BJ (cell line): ENCODE measurements around the gene SLC8B1. TPM values are rescaled to one million over a fixed set of nuclear protein-coding genes. Genes with fewer than 3 reads are reported as not detected.

Experiments
- CTCF ChIA-PET: fragments of 350-600 bp; formaldehyde crosslinking; extraction: SDS; loops from one replicate; lab custom pipeline; 2021; ENCODE audit warnings: antibody characterized with exemption, inconsistent platforms; lab: Yijun Ruan, JAX
- POLR2A ChIA-PET: fragments of 300-600 bp; sonication (Branson Sonifier 250); formaldehyde crosslinking; extraction: SDS; loops from one replicate; lab custom pipeline; 2021; ENCODE audit warnings: antibody characterized with exemption; lab: Charles Lee
- DNase-seq: peaks from one replicate; pipeline ENCODE4 v3.0.0-alpha.2; 2011; ENCODE audit warnings: low read depth
- H3K27me3 ChIP-seq: 2 replicates; pipeline ENCODE4 v1.6.0; 2011; ENCODE audit warnings: low read length; ENCODE audit not compliant: control insufficient read depth, insufficient read depth
- H3K36me3 ChIP-seq: 2 replicates; pipeline ENCODE4 v1.5.1; 2011; ENCODE audit warnings: low read length; ENCODE audit not compliant: control insufficient read depth, insufficient read depth
- H3K4me3 ChIP-seq: 2 replicates; pipeline ENCODE4 v1.5.1; 2011; ENCODE audit warnings: low read depth, mild to moderate bottlenecking, control low read depth, low read length
- CTCF ChIP-seq: IDR thresholded peaks from 2 replicates; pipeline ENCODE4 v1.5.1; 2011; ENCODE audit warnings: low read depth, mild to moderate bottlenecking, control low read depth, inconsistent platforms, low read length, moderate library complexity; ENCODE audit not compliant: insufficient read depth
- polyA plus RNA-seq: library from polyadenylated mRNA; depleted of rRNA; stranded (reverse); fragments of >200 nt; gene quantifications from 2 replicates; pipeline ENCODE4 v1.2.3, GENCODE V29; 2011

Gene SLC8B1
- polyA plus RNA-seq, 1 experiment, result 27.3 TPM

- peaks cover 21% of the 10 kb centered on the region for H3K36me3 ChIP-seq
- no peak for DNase-seq
- no peak overlapping the region for H3K4me3 ChIP-seq
Observed at GRCh38 chr12:113318900-113319628, 15.8 kb downstream of the SLC8B1 start.

GRCh38 chr12:113318046-113318656 lies 16.8 kb downstream of the SLC8B1 start:
- Histone ChIP-seq H3K4me3 (no peak overlapping the region), H3K27me3 (no peaks in the 10 kb centered on the region), H3K36me3 (peaks cover 21% of the 10 kb centered on the region)
- ChIA-PET POLR2A (no interaction called here), CTCF (no interaction called here)
- TF ChIP-seq CTCF, result no peak
- DNase-seq, result no peak

More at GRCh38 chr12:113318900-113319628, 15.8 kb downstream of the SLC8B1 start:
- ChIA-PET POLR2A (no interaction called here), CTCF (interaction anchor here (1.3 to 2.1 kb wide), 2 partner anchors 106 to 144 kb away, joined by 4 to 10 read pairs; no protein-coding TSS in a partner anchor)
- no peaks in the 10 kb centered on the region for H3K27me3 ChIP-seq
- no peak for TF ChIP-seq CTCF

GRCh38 chr12:113317122-113317521 lies 17.8 kb downstream of the SLC8B1 start:
- no peak overlapping the region for H3K4me3 ChIP-seq
- CTCF ChIA-PET, result no interaction called here
- no peak for DNase-seq
- peaks cover 21% of the 10 kb centered on the region for H3K36me3 ChIP-seq
- no peaks in the 10 kb centered on the region for H3K27me3 ChIP-seq
- POLR2A ChIA-PET, result no interaction called here
- TF ChIP-seq CTCF, result no peak

- POLR2A ChIA-PET, result no interaction called here
- no peak for TF ChIP-seq CTCF
- Histone ChIP-seq H3K4me3 (no peak overlapping the region), H3K36me3 (peaks cover 21% of the 10 kb centered on the region), H3K27me3 (no peaks in the 10 kb centered on the region)
- DNase-seq, result no peak
- CTCF ChIA-PET, result interaction anchor here (0.6 to 1.1 kb wide), 2 partner anchors 13 to 1993 kb away, joined by 3 to 4 read pairs; no protein-coding TSS in a partner anchor
Observed at GRCh38 chr12:113316155-113316554, 18.8 kb downstream of the SLC8B1 start.

GRCh38 chr12:113315358-113315757 lies 19.6 kb downstream of the SLC8B1 start:
- Histone ChIP-seq H3K27me3 (no peaks in the 10 kb centered on the region), H3K4me3 (no peak overlapping the region), H3K36me3 (peaks cover 15% of the 10 kb centered on the region)
- CTCF ChIA-PET, result interaction anchor here (1.7 kb wide), 1 partner anchor 110 kb away, joined by 5 read pairs; no protein-coding TSS in a partner anchor
- no peak for DNase-seq
- TF ChIP-seq CTCF, result no peak
- POLR2A ChIA-PET, result no interaction called here
